ENCODE data around the gene ARHGAP30.
A peak's percentile ranks its signal among the peaks of the same experiment; 100 is the strongest.
"Not testable (repeated sequence)": the region's sequence is repeated elsewhere in the genome, so short reads cannot be mapped to it uniquely, and the experiment has no call there.

The ARHGAP30 gene

GRCh38 chr1:161071886-161072371, 2.2 kb upstream of the ARHGAP30 start:
- H3K27ac ChIP-seq, result no peak overlapping the region
- H4K20me1 ChIP-seq, result peaks cover 0 to 11% (median 3%) of the 10 kb centered on the region in 11 experiments; a peak in 10 of 22 replicates
- H3K4me3 ChIP-seq, result no peak overlapping the region
- peak overlapping the region in 9 of 11 experiments; percentile 21 to 100 (median 95); a peak in 9 of 22 replicates for H3K4me2 ChIP-seq
- no peaks in the 10 kb centered on the region for H3K27me3 ChIP-seq
- peaks cover 41 to 63% (median 53%) of the 10 kb centered on the region in 10 experiments for H3K4me1 ChIP-seq
- no peak for TF ChIP-seq Cebpa-rat (IDR thresholded peaks at IDR 0.05)
- no peak overlapping the region for H3K9ac ChIP-seq
- peaks cover 2 to 4% (median 2%) of the 10 kb centered on the region in 11 experiments; a peak in 14 of 22 replicates for H3K36me3 ChIP-seq
- peaks cover 0 to 9% (median 6%) of the 10 kb centered on the region in 11 experiments; a peak in 5 of 22 replicates for H3K9me3 ChIP-seq (replicated peaks in 1 of 11)

GRCh38 chr1:161070761-161071160, 1.1 kb upstream of the ARHGAP30 start:
- Histone ChIP-seq H4K20me1 (peaks cover 0 to 23% (median 14%) of the 10 kb centered on the region in 11 experiments; a peak in 12 of 22 replicates), H3K9me3 (replicated peaks in 1 of 11) (peaks cover 0 to 9% (median 6%) of the 10 kb centered on the region in 11 experiments; a peak in 5 of 22 replicates), H3K4me3 (peak overlapping the region in 3 of 10 experiments; percentile 17 to 97 (median 84); a peak in 2 of 20 replicates), H3K27me3 (no peaks in the 10 kb centered on the region), H3K4me1 (peaks cover 52 to 75% (median 63%) of the 10 kb centered on the region in 10 experiments), H3K27ac (peak overlapping the region; percentile 87 to 99 (median 97); a peak in 21 of 22 replicates), H3K9ac (peak overlapping the region in 2 of 11 experiments; percentile 94 to 96; a peak in 3 of 22 replicates), H3K4me2 (peak overlapping the region in 10 of 11 experiments; percentile 95 to 100 (median 98); a peak in 19 of 22 replicates), H3K36me3 (peaks cover 12 to 16% (median 13%) of the 10 kb centered on the region in 11 experiments; a peak in 19 of 22 replicates)
- TF ChIP-seq Cebpa-rat (IDR thresholded peaks at IDR 0.05), result no peak

GRCh38 chr1:161069241-161069640, 450 bp downstream of the ARHGAP30 start:
- H3K9ac ChIP-seq, result peak overlapping the region; percentile 90 to 97 (median 94)
- H3K9me3 ChIP-seq (replicated peaks in 1 of 11), result peaks cover 0 to 9% (median 6%) of the 10 kb centered on the region in 11 experiments; a peak in 5 of 22 replicates
- no peak for TF ChIP-seq Cebpa-rat (IDR thresholded peaks at IDR 0.05)
- peak overlapping the region; percentile 88 to 100 (median 98) for H3K4me2 ChIP-seq
- peaks cover 0 to 38% (median 28%) of the 10 kb centered on the region in 11 experiments; a peak in 15 of 22 replicates for H4K20me1 ChIP-seq
- H3K36me3 ChIP-seq, result peaks cover 18 to 29% (median 25%) of the 10 kb centered on the region in 11 experiments; a peak in 21 of 22 replicates
- H3K27me3 ChIP-seq, result no peaks in the 10 kb centered on the region
- H3K4me3 ChIP-seq, result peak overlapping the region; percentile 74 to 97 (median 86)
- H3K27ac ChIP-seq, result peak overlapping the region; percentile 87 to 99 (median 97)
- peaks cover 61 to 81% (median 73%) of the 10 kb centered on the region in 10 experiments for H3K4me1 ChIP-seq

GRCh38 chr1:161068306-161069234, 1.1 kb downstream of the ARHGAP30 start:
- Histone ChIP-seq H3K4me1 (peaks cover 61 to 81% (median 71%) of the 10 kb centered on the region in 10 experiments), H3K36me3 (peaks cover 24 to 36% (median 32%) of the 10 kb centered on the region in 11 experiments; a peak in 21 of 22 replicates), H3K27ac (peak overlapping the region; percentile 87 to 99 (median 97)), H3K4me2 (peak overlapping the region; percentile 88 to 100 (median 98)), H3K4me3 (peak overlapping the region; percentile 74 to 97 (median 86)), H3K9ac (peak overlapping the region; percentile 90 to 97 (median 94)), H3K27me3 (no peaks in the 10 kb centered on the region), H3K9me3 (replicated peaks in 1 of 11) (peaks cover 0 to 9% (median 6%) of the 10 kb centered on the region in 11 experiments; a peak in 5 of 22 replicates), H4K20me1 (peaks cover 0 to 45% (median 34%) of the 10 kb centered on the region in 11 experiments; a peak in 16 of 22 replicates)
- TF ChIP-seq Cebpa-rat (IDR thresholded peaks at IDR 0.05), result no peak

- peak overlapping the region; percentile 88 to 100 (median 98); a peak in 21 of 22 replicates for H3K4me2 ChIP-seq
- H3K36me3 ChIP-seq, result peaks cover 32 to 53% (median 47%) of the 10 kb centered on the region in 11 experiments; a peak in 21 of 22 replicates
- peak overlapping the region in 8 of 11 experiments; percentile 26 to 99 (median 96); a peak in 8 of 22 replicates for H3K27ac ChIP-seq
- H3K4me3 ChIP-seq, result peak overlapping the region in 6 of 10 experiments; percentile 77 to 97 (median 86); a peak in 11 of 20 replicates
- no peak for TF ChIP-seq Cebpa-rat (IDR thresholded peaks at IDR 0.05)
- H3K9ac ChIP-seq, result peak overlapping the region in 6 of 11 experiments; percentile 6 to 97 (median 93); a peak in 8 of 22 replicates
- H3K4me1 ChIP-seq, result peaks cover 49 to 71% (median 62%) of the 10 kb centered on the region in 10 experiments
- H3K9me3 ChIP-seq (replicated peaks in 1 of 11), result peaks cover 0 to 9% (median 6%) of the 10 kb centered on the region in 11 experiments; a peak in 5 of 22 replicates
- H3K27me3 ChIP-seq, result no peaks in the 10 kb centered on the region
- H4K20me1 ChIP-seq, result peaks cover 0 to 64% (median 53%) of the 10 kb centered on the region in 11 experiments; a peak in 16 of 22 replicates
These were observed 3.0 kb downstream of the ARHGAP30 start for GRCh38 chr1:161066694-161067093.

GRCh38 chr1:161065681-161066080, 4.0 kb downstream of the ARHGAP30 start:
- H3K27ac ChIP-seq; H3K27me3 ChIP-seq; H3K9me3 ChIP-seq (replicated peaks in 1 of 11): not testable (repeated sequence)
- H3K4me1 ChIP-seq, result peaks cover 42 to 71% (median 51%) of the 10 kb centered on the region in 10 experiments
- peak overlapping the region in 1 of 10 experiments; percentile 97; a peak in 1 of 20 replicates for H3K4me3 ChIP-seq
- peaks cover 0 to 74% (median 63%) of the 10 kb centered on the region in 11 experiments; a peak in 16 of 22 replicates for H4K20me1 ChIP-seq
- H3K9ac ChIP-seq, result 0 out of 22 replicates have a peak overlapping the region, but pooled peaks of 1 of the 11 experiments have one; percentile 90
- peaks cover 34 to 63% (median 57%) of the 10 kb centered on the region in 11 experiments; a peak in 21 of 22 replicates for H3K36me3 ChIP-seq
- peak overlapping the region in 8 of 11 experiments; percentile 88 to 99 (median 98); a peak in 9 of 22 replicates for H3K4me2 ChIP-seq

- not testable (repeated sequence) for H3K27ac ChIP-seq; H3K27me3 ChIP-seq; H3K9me3 ChIP-seq (replicated peaks in 1 of 11); H3K4me3 ChIP-seq
- H3K36me3 ChIP-seq, result peaks cover 41 to 81% (median 75%) of the 10 kb centered on the region in 11 experiments
- H4K20me1 ChIP-seq, result peaks cover 0 to 91% (median 79%) of the 10 kb centered on the region in 11 experiments; a peak in 16 of 22 replicates
- H3K4me1 ChIP-seq, result peaks cover 32 to 75% (median 41%) of the 10 kb centered on the region in 10 experiments
- H3K9ac ChIP-seq, result peak overlapping the region in 3 of 11 experiments; percentile 9 to 55 (median 15); a peak in 1 of 22 replicates
- H3K4me2 ChIP-seq, result peak overlapping the region in 2 of 11 experiments; percentile 44 to 99; a peak in 2 of 22 replicates
These were observed 5.8 kb downstream of the ARHGAP30 start for GRCh38 chr1:161063936-161064335.

- H4K20me1 ChIP-seq, result peaks cover 0 to 100% (median 94%) of the 10 kb centered on the region in 11 experiments; a peak in 16 of 22 replicates
- no peaks in the 10 kb centered on the region for H3K9me3 ChIP-seq (replicated peaks in 1 of 11)
- H3K4me1 ChIP-seq, result peaks cover 8 to 60% (median 23%) of the 10 kb centered on the region in 10 experiments; a peak in 17 of 20 replicates
These were observed 8.3 kb downstream of the ARHGAP30 start for GRCh38 chr1:161061419-161061818.

More at GRCh38 chr1:161061419-161061818, 8.3 kb downstream of the ARHGAP30 start:
- Histone ChIP-seq H3K9ac (no peak overlapping the region), H3K27me3 (no peaks in the 10 kb centered on the region), H3K36me3 (peaks cover 53 to 98% (median 90%) of the 10 kb centered on the region in 11 experiments), H3K27ac (no peak overlapping the region), H3K4me2 (no peak overlapping the region), H3K4me3 (no peak overlapping the region)
- TF ChIP-seq Cebpa-rat (IDR thresholded peaks at IDR 0.05), result no peak
